HepG2 (cell line): ENCODE measurements around the gene RABGAP1L. TPM values are rescaled to one million over a fixed set of nuclear protein-coding genes. Genes with fewer than 3 reads are reported as not detected.
"Not testable (repeated sequence)": the region's sequence is repeated elsewhere in the genome, so short reads cannot be mapped to it uniquely, and the experiment has no call there.

Experiments used
- ATAC-seq: fragments of 200-7000 bp; cut with Tn5 transposase; 3 replicates; pipeline ENCODE4 v1.9.1; 2020; ENCODE audit warnings: mild to moderate bottlenecking, moderate library complexity
- BruUV-seq: library from RNA; stranded (reverse); fragments of 400-500 nt; replicated peaks from 2 replicates; lab custom pipeline; 2021; lab: Mats Ljungman, UMichigan
- CTCF ChIA-PET: fragments of 300-600 bp; formaldehyde crosslinking; extraction: SDS; loops from one replicate; lab custom pipeline; 2021; ENCODE audit warnings: low total read pairs, inconsistent platforms, low intra/inter-chr PET ratio; lab: Yijun Ruan, JAX
- POLR2A ChIA-PET: fragments of 350-600 bp; sonication (Branson Sonifier 250); formaldehyde crosslinking; loops from one replicate; lab custom pipeline; 2020; ENCODE audit warnings: antibody characterized with exemption, inconsistent platforms; lab: Yijun Ruan, JAX
- DNase-seq: peaks from one replicate; pipeline ENCODE4 v3.0.0-alpha.2; 2015; ENCODE audit warnings: low spot score
- FAIRE-seq: peaks from 3 replicates; lab custom pipeline; 2011; peaks lifted over from hg19 to GRCh38; lab: Jason Lieb, UNC
- H2AFZ ChIP-seq: one replicate; pipeline ENCODE4 v1.6.1; 2011; ENCODE audit warnings: low read length, inconsistent platforms
- H3K27ac ChIP-seq: fragments of 300-600 bp; 3 replicates; pipeline ENCODE4 v1.8.0; 2011; ENCODE audit warnings: mixed run types, mild to moderate bottlenecking, mixed read lengths, low read length, inconsistent platforms; ENCODE audit not compliant: insufficient read depth; ENCODE audit errors: extremely low read length
- H3K27me3 ChIP-seq, 2 experiments: fragments of 200-600 bp in 1 of 2; 2 replicates in 1 of 2; 3 replicates in 1 of 2; pipeline versions ENCODE4 v1.6.0 to v1.8.0; 2011; ENCODE audit warnings: low read length in 2 of 2, mild to moderate bottlenecking in 2 of 2, moderate library complexity in 2 of 2, inconsistent platforms in 1 of 2; ENCODE audit not compliant: insufficient read depth in 2 of 2, control insufficient read depth in 1 of 2
- H3K36me3 ChIP-seq, 2 experiments: fragments of 200-600 bp in 1 of 2; replicated peaks in 1 of 2; 2 replicates in 1 of 2; 3 replicates in 1 of 2; pipeline versions ENCODE4 v1.5.1 to v1.8.0; 2011; ENCODE audit warnings: low read length in 2 of 2, inconsistent platforms in 1 of 2; ENCODE audit not compliant: insufficient read depth in 2 of 2, control insufficient read depth in 1 of 2
- H3K4me1 ChIP-seq: 2 replicates; pipeline ENCODE4 v1.5.1; 2012; ENCODE audit warnings: low read length, inconsistent platforms; ENCODE audit not compliant: insufficient read depth
- H3K4me2 ChIP-seq: 2 replicates; pipeline ENCODE4 v1.6.0; 2011; ENCODE audit warnings: low read depth, low read length, inconsistent platforms
- H3K4me3 ChIP-seq, 3 experiments: fragments of 200-600 bp in 1 of 3; sonication (generic), shearing (Covaris generic) in 1 of 3; replicated peaks in 1 of 3; 2 replicates each; pipeline ENCODE4 v1.5.1; 2011 to 2016; ENCODE audit warnings: low read length in 3 of 3, inconsistent platforms in 2 of 3, low read depth in 2 of 3, mild to moderate bottlenecking in 2 of 3, control low read depth in 1 of 3, mixed read lengths in 1 of 3; ENCODE audit not compliant: insufficient read depth in 1 of 3
- H3K79me2 ChIP-seq: one replicate; pipeline ENCODE4 v1.6.1; 2011; ENCODE audit warnings: low read length, inconsistent platforms; ENCODE audit not compliant: insufficient read depth
- H3K9ac ChIP-seq: 2 replicates; pipeline ENCODE4 v1.6.0; 2011; ENCODE audit warnings: mild to moderate bottlenecking, low read depth, low read length, inconsistent platforms; ENCODE audit not compliant: insufficient read depth
- H3K9me3 ChIP-seq: 2 replicates; pipeline ENCODE4 v1.5.1; 2012; ENCODE audit warnings: mild to moderate bottlenecking, low read length
- H4K20me1 ChIP-seq: 2 replicates; pipeline ENCODE4 v1.6.0; 2011; ENCODE audit warnings: inconsistent platforms, mild to moderate bottlenecking, low read length, moderate library complexity; ENCODE audit not compliant: insufficient read depth
- ATF7 ChIP-seq, 2 experiments: fragments of 450-650 bp in 1 of 2; sonication (generic) in 1 of 2; formaldehyde crosslinking in 1 of 2; IDR thresholded peaks; 2 replicates each; pipeline versions ENCODE4 v1.4.0 to v1.6.1; 2016 to 2020; ENCODE audit warnings: antibody characterized with exemption in 1 of 2, mild to moderate bottlenecking in 1 of 2, missing genetic modification reagents in 1 of 2
- DNMT1 ChIP-seq: sonication (generic); formaldehyde crosslinking; IDR thresholded peaks from 2 replicates; pipeline ENCODE4 v1.5.1; 2020; ENCODE audit warnings: mild to moderate bottlenecking, missing genetic modification reagents
- ELF1 ChIP-seq: sonication (generic); formaldehyde crosslinking; IDR thresholded peaks from 2 replicates; pipeline ENCODE4 v1.4.0; 2020; ENCODE audit warnings: missing genetic modification reagents
- FOXA3 ChIP-seq: IDR thresholded peaks from 2 replicates; pipeline ENCODE4 v1.6.1; 2016; ENCODE audit warnings: missing genetic modification reagents, missing compliant biosample characterization
- KMT2B ChIP-seq: IDR thresholded peaks from 2 replicates; pipeline ENCODE4 v1.6.1; 2016; ENCODE audit warnings: missing genetic modification reagents, missing compliant biosample characterization
- MTF2 ChIP-seq: sonication (generic); formaldehyde crosslinking; IDR thresholded peaks from 2 replicates; pipeline ENCODE4 v1.5.0; 2020; ENCODE audit warnings: missing genetic modification reagents, borderline replicate concordance
- POLR2G ChIP-seq: fragments of 200-400 bp; formaldehyde crosslinking; IDR thresholded peaks from 2 replicates; pipeline ENCODE4 v1.6.1; 2018; ENCODE audit warnings: mild to moderate bottlenecking, low read depth, low read length, moderate library complexity
- RARA ChIP-seq: IDR thresholded peaks from 2 replicates; pipeline ENCODE4 v1.6.1; 2016; ENCODE audit warnings: missing genetic modification reagents, missing compliant biosample characterization
- SMARCC2 ChIP-seq: fragments of 450-650 bp; IDR thresholded peaks from 2 replicates; pipeline ENCODE4 v1.6.1; 2017; ENCODE audit warnings: antibody characterized with exemption, mild to moderate bottlenecking
- ZEB1 ChIP-seq: IDR thresholded peaks from 2 replicates; pipeline ENCODE4 v1.6.1; 2012; ENCODE audit warnings: mild to moderate bottlenecking, low read depth, inconsistent platforms; ENCODE audit not compliant: insufficient replicate concordance
- ZNF574 ChIP-seq: sonication (generic); formaldehyde crosslinking; IDR thresholded peaks from 2 replicates; pipeline ENCODE4 v1.4.0; 2020; ENCODE audit warnings: missing genetic modification reagents
- ZNF746 ChIP-seq: sonication (generic); formaldehyde crosslinking; IDR thresholded peaks from 2 replicates; pipeline ENCODE4 v1.8.0; 2022; ENCODE audit warnings: mild to moderate bottlenecking, missing genetic modification reagents
- ZSCAN31 ChIP-seq: sonication (generic); formaldehyde crosslinking; IDR thresholded peaks from 2 replicates; pipeline ENCODE4 v1.5.0; 2020; ENCODE audit warnings: low read depth, mild to moderate bottlenecking, missing genetic modification reagents
- WGBS: methylation state at CpG from one replicate; pipeline ENCODE4 v1.1.6; 2017; ENCODE audit warnings: low lambda C conversion rate; 5-methylcytosine and 5-hydroxymethylcytosine counted together
- in situ Hi-C: cut with HindIII; loops from 2 replicates; pipeline ENCODE4 v1.10.0; 2017; ENCODE audit warnings: low pct_unique_long_range_greater_than_20kb; ENCODE audit not compliant: extremely low pct_ligation_motif_present
- intact Hi-C: fragments of 100-400 bp; cut with micrococcal nuclease; formaldehyde crosslinking; loops from one replicate; pipeline ENCODE4 v1.10.0; 2022; ENCODE audit not compliant: unreplicated experiment
- polyA plus RNA-seq, 8 experiments: library from polyadenylated mRNA; depleted of rRNA in 3 of 8; stranded (reverse) in 7 of 8; unstranded in 1 of 8; fragments of >200 nt; fragmentation: Illumina TruSeq in 4 of 8; extraction: Trizol in 4 of 8; gene quantifications; 2 replicates each; pipeline versions ENCODE4 v1.2.1 to v1.2.3, GENCODE V29; 2011 to 2016; ENCODE audit warnings: low read depth in 4 of 8, missing spikeins in 1 of 8, mixed read lengths in 1 of 8; ENCODE audit not compliant: insufficient read depth in 1 of 8
- total RNA-seq, 5 experiments: library from RNA; depleted of rRNA; stranded (reverse); fragments of >200 nt; fragmentation: Illumina TruSeq; extraction: Trizol; gene quantifications; 2 replicates each; pipeline ENCODE4 v1.2.3, GENCODE V29; 2016; ENCODE audit warnings: low read depth in 1 of 5

Gene RABGAP1L
- total and polyA plus RNA-seq, 2 of the 13 experiments (the other 11 are each of a cell fraction or from before 2014, with no cell fraction given): 7.9 to 22.6 TPM

GRCh38 chr1:174649572-174649971 is 490.3 kb downstream of the RABGAP1L start:
- intact Hi-C loops; H3K36me3 ChIP-seq; H3K79me2 ChIP-seq; H2AFZ ChIP-seq; ATAC-seq; H3K27me3 ChIP-seq; DNase-seq; CTCF ChIA-PET; POLR2A ChIA-PET; H3K4me2 ChIP-seq; BruUV-seq; H3K9me3 ChIP-seq; H4K20me1 ChIP-seq; H3K27ac ChIP-seq; H3K4me3 ChIP-seq; H3K9ac ChIP-seq; in situ Hi-C loops; FAIRE-seq; TF ChIP-seq ATF7 (CRISPR knock-in tag; IDR thresholded peaks at IDR 0.05): not testable (repeated sequence)
- WGBS: 93% methylated on average over 2 of the region's 2 CpGs
- peaks cover 28% of the 10 kb centered on the region for H3K4me1 ChIP-seq
- TF ChIP-seq ATF7 (IDR thresholded peaks at IDR 0.05): peak; percentile 28; the same call in 1 of the 2 replicates

- DNase-seq (peak; percentile 5), ATAC-seq (no peak; the same call in 2 of the 3 replicates), FAIRE-seq (no peak)
- Histone ChIP-seq H3K27me3 (no peaks in the 10 kb centered on the region), H3K4me1 (peaks cover 37% of the 10 kb centered on the region), H3K27ac (peak overlapping the region; percentile 23), H3K4me2 (no peak overlapping the region; the same call in 1 of the 2 replicates), H4K20me1 (no peaks in the 10 kb centered on the region), H3K36me3 (no peaks in the 10 kb centered on the region), H3K9ac (no peak overlapping the region), H3K9me3 (peaks cover 3% of the 10 kb centered on the region; the same call in 1 of the 2 replicates), H2AFZ (no peak overlapping the region), H3K4me3 (no peak overlapping the region), H3K79me2 (no peaks in the 10 kb centered on the region)
- 65% methylated on average over 6 of the region's 8 CpGs for WGBS
- BruUV-seq: no TSS peak
- in situ Hi-C loops (no loop called here), intact Hi-C loops (no loop called here)
- CTCF ChIA-PET: no interaction called here
- POLR2A ChIA-PET: no interaction called here
- no peak for TF ChIP-seq POLR2G
- no peak for TF ChIP-seq ELF1
- no peak for TF ChIP-seq DNMT1 (CRISPR knock-in tag)
- no peak for TF ChIP-seq SMARCC2
- TF ChIP-seq MTF2 (CRISPR knock-in tag): no peak
- no peak for TF ChIP-seq ZEB1
- 0 out of 2 replicates have a peak, but pooled peaks have one; percentile 17 for TF ChIP-seq FOXA3 (CRISPR knock-in tag)
- TF ChIP-seq ZNF746 (CRISPR knock-in tag): no peak
- TF ChIP-seq ZNF574 (CRISPR knock-in tag): peak; percentile 74
- TF ChIP-seq RARA (CRISPR knock-in tag): no peak
- no peak for TF ChIP-seq KMT2B (CRISPR knock-in tag)
- TF ChIP-seq ZSCAN31: no peak
Measured at GRCh38 chr1:174652569-174653280, 493.4 kb downstream of the RABGAP1L start.
